ENCODE measurements around the gene ALX1. TPM values are rescaled to one million over a fixed set of nuclear protein-coding genes. Genes with fewer than 3 reads are reported as not detected.

The ALX1 gene
- 40.8 and 41.7 TPM in 2 replicates for total RNA-seq (2014; rRNA removed; shearing (Covaris generic))
- 22.2 and 24.4 TPM in 2 replicates for polyA plus RNA-seq (2015; cell fraction: cytosol; rRNA removed)
- polyA plus RNA-seq (2015; cell fraction: nucleus; rRNA removed): 19.0 and 21.2 TPM in 2 replicates

- in situ Hi-C loops (cut with HindIII; ENCODE audit: low pct_unique_long_range_greater_than_20kb, low sequenced_read_pairs): no loop called here
Observed at GRCh38 chr12:85280165-85280983, at the start of gene ALX1. ALX1 (plus strand) TSS chr12:85280220; CDS start chr12:85280262, 42 bp downstream.

GRCh38 chr12:85237327-85237726 is 42.7 kb upstream of the ALX1 start:
- in situ Hi-C loops (cut with HindIII; ENCODE audit: low pct_unique_long_range_greater_than_20kb, low sequenced_read_pairs): no loop called here
- no peak for DNase-seq (ENCODE audit: low read depth, low spot score)

More at GRCh38 chr12:85280165-85280983, at the start of gene ALX1:
- DNase-seq (ENCODE audit: low read depth, low spot score): peak; percentile 90

- DNase-seq (ENCODE audit: low read depth, low spot score): peak; percentile 90
- in situ Hi-C loops (cut with HindIII; ENCODE audit: low pct_unique_long_range_greater_than_20kb, low sequenced_read_pairs): no loop called here
Observed at GRCh38 chr12:85244561-85244960, 35.5 kb upstream of the ALX1 start.

- no peak for DNase-seq (ENCODE audit: low read depth, low spot score)
Observed at GRCh38 chr12:85253853-85254252, 26.2 kb upstream of the ALX1 start.

GRCh38 chr12:85257671-85258070 is 22.3 kb upstream of the ALX1 start:
- in situ Hi-C loops (cut with HindIII; ENCODE audit: low pct_unique_long_range_greater_than_20kb, low sequenced_read_pairs): no loop called here

More at GRCh38 chr12:85253853-85254252, 26.2 kb upstream of the ALX1 start:
- in situ Hi-C loops (cut with HindIII; ENCODE audit: low pct_unique_long_range_greater_than_20kb, low sequenced_read_pairs): no loop called here

GRCh38 chr12:85260447-85260846 is 19.6 kb upstream of the ALX1 start:
- in situ Hi-C loops (cut with HindIII; ENCODE audit: low pct_unique_long_range_greater_than_20kb, low sequenced_read_pairs): no loop called here
- no peak for DNase-seq (ENCODE audit: low read depth, low spot score)

More at GRCh38 chr12:85257671-85258070, 22.3 kb upstream of the ALX1 start:
- DNase-seq (ENCODE audit: low read depth, low spot score): no peak

- in situ Hi-C loops (cut with HindIII; ENCODE audit: low pct_unique_long_range_greater_than_20kb, low sequenced_read_pairs): no loop called here
Observed at GRCh38 chr12:85260896-85261295, 19.1 kb upstream of the ALX1 start.

GRCh38 chr12:85266356-85266755 is 13.7 kb upstream of the ALX1 start:
- no peak for DNase-seq (ENCODE audit: low read depth, low spot score)
- in situ Hi-C loops (cut with HindIII; ENCODE audit: low pct_unique_long_range_greater_than_20kb, low sequenced_read_pairs): no loop called here

More at GRCh38 chr12:85260896-85261295, 19.1 kb upstream of the ALX1 start:
- DNase-seq (ENCODE audit: low read depth, low spot score): no peak

GRCh38 chr12:85273381-85274314 is 6.4 kb upstream of the ALX1 start:
- in situ Hi-C loops (cut with HindIII; ENCODE audit: low pct_unique_long_range_greater_than_20kb, low sequenced_read_pairs): no loop called here
- DNase-seq (ENCODE audit: low read depth, low spot score): no peak

GRCh38 chr12:85274315-85274651 is 5.7 kb upstream of the ALX1 start:
- DNase-seq (ENCODE audit: low read depth, low spot score): no peak
- in situ Hi-C loops (cut with HindIII; ENCODE audit: low pct_unique_long_range_greater_than_20kb, low sequenced_read_pairs): no loop called here

- DNase-seq (ENCODE audit: low read depth, low spot score): peak; percentile 49
- in situ Hi-C loops (cut with HindIII; ENCODE audit: low pct_unique_long_range_greater_than_20kb, low sequenced_read_pairs): no loop called here
Observed at GRCh38 chr12:85275374-85275773, 4.6 kb upstream of the ALX1 start.

GRCh38 chr12:85277191-85277590 is 2.8 kb upstream of the ALX1 start:
- DNase-seq (ENCODE audit: low read depth, low spot score): no peak
- in situ Hi-C loops (cut with HindIII; ENCODE audit: low pct_unique_long_range_greater_than_20kb, low sequenced_read_pairs): no loop called here

- in situ Hi-C loops (cut with HindIII; ENCODE audit: low pct_unique_long_range_greater_than_20kb, low sequenced_read_pairs): no loop called here
Observed at GRCh38 chr12:85277900-85278597, 2.0 kb upstream of the ALX1 start.

GRCh38 chr12:85278598-85279448 is 1.2 kb upstream of the ALX1 start:
- in situ Hi-C loops (cut with HindIII; ENCODE audit: low pct_unique_long_range_greater_than_20kb, low sequenced_read_pairs): no loop called here
- no peak for DNase-seq (ENCODE audit: low read depth, low spot score)

More at GRCh38 chr12:85277900-85278597, 2.0 kb upstream of the ALX1 start:
- no peak for DNase-seq (ENCODE audit: low read depth, low spot score)

- DNase-seq (ENCODE audit: low read depth, low spot score): peak; percentile 62
- in situ Hi-C loops (cut with HindIII; ENCODE audit: low pct_unique_long_range_greater_than_20kb, low sequenced_read_pairs): no loop called here
Observed at GRCh38 chr12:85279449-85280164, 413 bp upstream of the ALX1 start.

- DNase-seq (ENCODE audit: low read depth, low spot score): no peak
- in situ Hi-C loops (cut with HindIII; ENCODE audit: low pct_unique_long_range_greater_than_20kb, low sequenced_read_pairs): no loop called here
Observed at GRCh38 chr12:85280984-85281630, 1.1 kb downstream of the ALX1 start.

Data from SK-MEL-5 (cell line).